ENCODE measurements around the gene OLFML2A.
"Not testable (repeated sequence)": the region's sequence is repeated elsewhere in the genome, so short reads cannot be mapped to it uniquely, and the experiment has no call there.

Gene OLFML2A

DNA sequence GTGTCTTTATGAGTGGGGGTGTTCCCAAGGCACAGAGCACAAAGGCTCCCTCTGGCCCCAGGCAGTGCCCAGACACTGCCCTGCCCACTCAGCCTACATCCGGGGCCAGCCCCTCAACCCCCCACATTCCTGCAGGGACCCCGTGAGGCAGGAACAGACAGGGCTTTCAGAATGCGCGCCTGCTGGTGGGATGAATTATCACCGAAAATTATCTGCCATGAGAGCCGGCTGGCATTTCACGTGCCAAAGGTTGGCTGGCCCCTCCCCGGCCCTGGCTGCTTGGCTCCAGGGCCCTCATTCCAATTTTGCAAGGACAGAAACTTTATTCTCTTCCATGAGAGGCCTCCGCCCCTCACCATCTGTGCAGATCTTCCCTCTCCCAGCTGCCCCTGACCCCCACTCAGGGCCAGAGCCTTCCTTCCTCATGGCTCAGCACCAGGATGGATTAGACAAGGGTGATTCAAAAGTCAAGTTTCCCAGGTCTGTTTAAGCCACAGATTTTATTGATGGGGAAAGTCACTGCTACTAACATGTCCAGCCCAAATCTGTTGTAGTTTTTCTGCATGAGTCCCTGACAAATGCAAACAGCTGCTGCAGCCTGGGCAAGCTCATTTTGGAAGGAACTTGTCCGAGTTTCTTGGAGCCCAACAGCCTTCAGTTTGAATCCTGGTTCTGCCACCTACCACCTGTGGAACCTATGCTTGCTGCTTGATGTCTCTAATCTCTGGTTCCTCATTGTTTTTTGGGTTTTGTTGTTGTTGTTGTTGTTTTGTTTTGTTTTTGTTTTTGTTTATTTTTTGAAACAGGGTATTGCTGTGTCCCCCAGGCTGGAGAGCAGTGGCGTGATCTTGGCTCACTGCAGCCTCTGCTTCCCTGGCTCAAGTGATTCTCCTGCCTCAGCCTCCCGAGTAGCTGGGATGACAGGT lies 44.0 kb downstream of the OLFML2A start:
- DNase-seq, result no peak

DNA sequence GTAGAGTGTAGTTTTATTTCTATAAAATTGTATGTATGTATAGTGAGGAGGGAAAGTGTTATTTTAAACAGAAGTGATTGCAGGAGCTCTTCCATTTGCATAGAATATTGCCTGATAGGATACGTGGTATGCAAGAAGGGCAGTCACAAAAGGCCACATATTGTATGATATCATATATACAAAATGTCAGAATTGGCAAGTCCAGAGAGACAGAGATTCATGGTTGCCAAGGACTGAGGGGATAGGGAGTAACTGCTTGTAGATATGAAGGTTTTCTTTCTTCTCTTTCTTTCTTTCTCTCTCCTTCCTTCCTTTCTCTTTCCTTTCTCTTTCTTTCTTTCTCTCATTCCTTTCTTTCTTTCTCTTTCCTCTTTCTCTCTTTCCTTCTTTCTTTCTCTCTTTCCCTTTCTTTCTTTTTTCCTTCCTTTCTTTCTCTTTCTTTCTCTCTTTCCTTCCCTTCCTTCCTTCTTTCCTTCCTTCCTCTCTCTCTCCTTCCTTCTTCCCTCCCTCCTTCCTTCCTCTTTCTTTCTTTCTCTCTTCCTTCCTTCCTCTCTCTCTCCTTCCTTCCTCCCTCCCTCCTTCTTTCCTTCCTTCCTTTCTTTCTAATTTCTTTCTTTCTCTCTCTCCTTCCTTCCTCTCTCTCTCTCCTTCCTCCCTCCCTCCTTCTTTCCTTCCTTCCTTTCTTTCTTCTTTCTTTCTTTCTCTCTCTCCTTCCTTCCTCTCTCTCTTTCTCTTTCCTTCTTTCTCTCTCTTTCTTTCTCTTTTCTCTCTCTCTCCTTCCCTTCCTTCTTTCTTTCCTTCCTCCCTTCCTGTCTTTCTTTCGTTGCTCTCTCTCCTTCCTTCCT lies 51.8 kb downstream of the OLFML2A start:
- DNase-seq, result no peak

DNA sequence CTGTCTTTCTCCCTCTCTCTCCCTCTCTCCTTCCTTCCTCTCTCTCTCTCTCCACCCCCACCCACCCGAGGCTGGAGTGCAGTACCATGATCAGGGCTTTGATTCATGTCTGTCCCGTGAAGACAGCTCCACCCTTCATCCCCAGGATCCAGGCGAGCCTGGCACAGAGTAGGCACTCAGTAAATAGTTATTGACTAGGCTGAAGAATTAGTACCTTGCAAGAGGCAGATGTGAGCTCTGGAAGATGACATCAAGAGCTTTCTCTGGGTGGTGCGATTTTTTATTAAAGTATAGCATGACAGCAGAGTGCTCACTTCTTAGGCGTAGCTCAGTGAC lies 52.4 kb downstream of the OLFML2A start:
- no peak for DNase-seq

DNA sequence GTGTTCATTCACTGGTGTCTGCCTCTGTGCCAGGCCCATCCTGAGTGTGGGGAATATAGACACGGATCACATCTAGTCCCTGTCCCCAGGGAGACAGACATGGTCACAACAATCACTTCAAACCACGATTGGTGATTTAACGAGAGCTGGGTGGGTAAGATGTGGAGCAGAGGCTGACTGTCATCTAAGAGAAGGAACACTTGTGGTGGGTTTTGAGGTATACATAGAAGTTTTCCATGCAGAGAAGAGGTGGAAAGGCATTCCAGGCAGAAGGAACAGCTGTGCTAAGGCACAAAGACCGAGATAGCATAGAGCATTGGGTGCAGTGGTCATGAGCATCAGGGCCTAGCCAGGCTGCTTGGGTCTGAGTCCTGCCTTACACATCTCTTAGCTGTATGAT lies 53.7 kb downstream of the OLFML2A start:
- no peak for DNase-seq

DNA sequence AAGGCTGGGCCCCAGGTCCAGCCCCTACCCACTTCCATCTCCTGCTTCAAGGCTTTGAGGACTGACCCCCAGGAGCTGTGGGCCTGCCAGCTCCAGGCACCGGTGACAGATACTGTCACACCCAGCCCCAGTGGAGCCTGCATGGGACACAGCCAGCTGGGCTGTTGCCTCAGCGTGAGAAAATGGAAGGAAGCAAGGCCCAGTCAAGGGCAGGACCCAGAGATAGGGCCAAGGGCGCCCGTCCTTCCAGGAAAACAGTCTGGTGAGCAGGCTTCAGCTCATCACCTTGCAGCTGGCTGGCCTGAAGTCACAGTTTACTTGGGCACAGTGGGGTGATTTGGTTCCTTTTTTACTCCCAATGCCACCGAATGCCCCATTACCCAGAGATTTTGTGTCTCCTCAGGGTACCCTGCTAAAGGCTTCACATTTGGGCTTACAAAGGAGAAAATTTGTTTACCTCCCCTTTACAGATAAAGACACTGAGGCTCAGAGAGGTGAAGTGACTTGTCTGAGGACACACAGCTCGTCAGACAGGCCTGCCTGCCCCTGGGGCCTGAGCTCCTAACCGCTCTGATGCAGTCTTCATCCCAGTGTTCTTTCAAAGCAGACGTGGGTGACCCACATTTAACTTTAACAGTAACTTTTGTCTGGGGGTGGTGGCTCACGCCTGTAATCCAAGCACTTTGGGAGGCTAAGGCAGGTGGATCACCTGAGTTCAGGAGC lies 54.9 kb downstream of the OLFML2A start:
- DNase-seq, result no peak

DNA sequence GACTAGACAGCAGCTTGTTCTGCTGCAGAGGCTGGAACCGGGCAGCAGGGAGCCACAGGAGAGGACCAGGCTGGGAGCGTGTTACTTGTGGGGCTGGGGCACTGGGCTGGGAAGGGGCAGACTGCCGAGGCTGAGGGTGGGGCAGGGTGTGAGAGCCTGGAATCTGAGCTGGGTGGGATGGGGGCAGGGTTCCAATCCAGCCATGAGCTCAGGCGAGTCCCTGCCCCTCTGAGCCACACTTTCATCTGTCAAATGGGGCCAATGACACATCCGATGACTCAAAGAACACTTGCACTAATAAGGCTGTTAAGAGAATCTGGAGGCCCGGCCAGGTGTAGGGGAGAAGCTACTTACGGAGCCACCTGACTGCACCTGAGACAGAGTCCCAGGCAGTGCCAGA lies 57.7 kb downstream of the OLFML2A start:
- DNase-seq, result no peak

DNA sequence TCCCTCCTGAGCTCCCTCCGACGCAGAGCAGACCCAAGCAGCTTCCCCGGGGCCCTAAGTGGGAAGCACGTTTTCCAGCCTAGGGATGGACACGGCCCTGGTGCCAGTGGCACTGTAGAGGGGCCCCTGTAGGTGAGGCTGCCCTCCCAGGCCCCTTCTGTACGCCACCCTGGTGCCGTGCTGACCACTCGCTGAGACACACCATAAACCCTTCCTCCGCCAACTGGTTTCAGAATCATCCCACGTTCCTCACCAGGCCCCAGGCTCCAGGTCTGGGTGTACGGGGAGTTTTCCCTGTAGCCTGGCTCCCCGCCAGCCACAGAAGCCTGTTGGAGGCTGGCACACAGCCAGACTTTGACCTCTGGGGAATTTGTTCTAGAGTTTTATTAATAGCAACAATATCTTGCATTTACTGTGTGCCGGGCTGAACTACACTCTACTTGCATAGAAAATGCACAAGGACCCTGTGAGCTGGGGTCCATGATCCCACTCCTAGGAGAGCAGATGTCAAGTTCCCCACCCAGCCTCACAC lies 58.2 kb downstream of the OLFML2A start:
- peak in 7 of 51 donors; percentile 9 to 32 (median 24) for DNase-seq

DNA sequence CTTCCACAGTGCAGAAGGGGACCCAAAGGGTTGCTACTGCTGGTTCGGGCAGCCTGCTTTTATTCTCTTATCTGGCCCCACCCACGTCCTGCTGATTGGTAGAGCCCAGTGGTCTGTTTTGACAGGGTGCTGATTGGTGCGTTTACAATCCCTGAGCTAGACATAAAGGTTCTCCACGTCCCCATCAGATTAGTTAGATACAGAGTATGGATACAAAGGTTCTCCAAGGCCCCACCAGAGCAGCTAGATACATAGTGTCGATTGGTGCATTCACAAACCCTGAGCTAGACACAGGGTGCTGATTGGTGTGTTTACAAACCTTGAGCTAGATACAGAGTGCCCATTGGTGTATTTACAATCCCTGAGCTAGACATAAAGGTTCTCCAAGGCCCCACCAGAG lies 61.2 kb downstream of the OLFML2A start:
- DNase-seq, result not testable (repeated sequence)

DNA sequence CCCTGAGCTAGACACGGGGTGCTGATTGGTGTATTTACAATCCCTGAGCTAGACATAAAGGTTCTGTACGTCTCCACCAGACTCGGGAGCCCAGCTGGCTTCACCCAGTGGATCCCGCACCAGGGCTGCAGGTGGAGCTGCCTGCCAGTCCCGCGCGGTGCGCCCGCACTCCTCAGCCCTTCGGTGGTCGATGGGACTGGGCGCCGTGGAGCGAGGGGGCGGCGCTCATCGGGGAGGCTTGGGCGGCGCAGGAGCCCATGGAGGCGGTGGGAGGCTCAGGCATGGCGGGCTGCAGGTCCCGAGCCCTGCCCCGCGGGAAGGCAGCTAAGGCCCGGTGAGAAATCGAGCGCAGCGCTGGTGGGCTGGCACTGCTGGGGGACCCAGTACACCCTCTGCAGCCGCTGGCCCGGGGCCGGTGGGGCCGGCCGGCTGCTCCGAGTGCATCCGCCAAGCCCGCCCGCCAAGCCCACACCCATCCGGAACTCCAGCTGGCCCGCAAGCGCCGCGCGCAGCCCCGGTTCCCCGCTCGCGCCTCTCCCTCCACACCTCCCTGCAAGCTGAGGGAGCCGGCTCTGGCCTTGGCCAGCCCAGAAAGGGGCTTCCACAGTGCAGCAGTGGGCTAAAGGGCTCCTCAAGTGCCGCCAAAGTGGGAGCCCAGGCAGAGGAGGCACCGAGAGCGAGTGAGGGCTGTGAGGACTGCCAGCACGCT lies 61.8 kb downstream of the OLFML2A start:
- not testable (repeated sequence) for DNase-seq

DNA sequence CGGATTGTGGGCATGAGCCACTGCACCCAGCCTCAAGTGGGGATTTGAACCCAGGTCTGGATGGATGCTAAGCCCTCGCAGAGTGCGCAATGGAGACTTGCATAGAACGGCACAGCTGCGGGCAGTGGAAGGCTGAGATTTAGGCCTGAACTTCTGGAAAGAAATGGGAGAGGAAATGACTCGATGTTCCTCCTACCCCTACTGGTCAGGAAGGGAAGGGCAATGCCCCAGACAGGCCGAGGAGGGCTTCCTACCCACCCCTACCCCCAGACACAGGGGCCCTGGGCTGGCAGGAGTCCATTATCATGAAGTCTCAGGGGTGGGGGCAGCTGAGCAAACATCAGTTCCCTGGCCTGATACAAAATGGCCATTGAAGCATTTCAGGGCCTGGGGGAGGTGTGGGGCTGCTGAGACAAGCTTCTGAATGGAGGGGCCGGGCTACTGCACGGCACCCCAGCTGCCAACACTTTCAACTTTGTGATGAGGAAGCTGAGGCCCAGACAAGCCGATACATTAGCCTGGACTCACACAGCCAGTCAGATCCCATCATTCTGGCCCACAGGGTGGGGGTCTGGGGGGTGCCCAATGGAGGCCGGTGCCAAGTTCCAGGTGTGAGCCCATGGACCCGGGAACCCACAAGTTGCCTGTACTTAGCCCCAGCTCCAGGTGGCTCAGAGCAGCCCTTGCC lies 62.8 kb downstream of the OLFML2A start:
- DNase-seq, result no peak

DNA sequence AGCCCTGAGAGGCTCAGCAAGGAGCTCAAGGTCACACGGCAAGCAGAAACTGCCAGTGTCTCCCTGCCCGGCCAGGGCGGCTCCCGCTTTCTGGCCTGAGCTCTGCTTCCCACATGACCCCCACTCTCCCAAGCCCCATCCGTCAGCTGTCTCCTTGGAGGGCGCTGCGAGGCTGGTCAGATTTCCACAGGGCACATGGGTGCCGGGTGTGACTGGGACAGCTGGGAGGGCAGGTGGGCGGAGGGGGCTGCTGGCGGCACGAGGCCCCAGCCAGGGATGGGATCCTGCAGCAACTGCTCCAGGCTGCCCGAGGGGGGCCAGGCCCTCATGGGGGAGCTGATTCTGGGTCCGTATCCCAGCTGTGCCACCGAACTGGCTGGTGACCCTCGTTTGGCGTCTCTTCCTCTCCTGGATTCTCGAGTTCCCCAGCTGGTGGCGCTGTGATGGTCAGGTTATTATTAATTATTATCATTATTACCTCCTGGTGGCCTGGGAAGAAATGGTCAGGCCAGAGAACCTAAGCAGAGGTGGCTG lies 63.4 kb downstream of the OLFML2A start:
- no peak for DNase-seq

DNA sequence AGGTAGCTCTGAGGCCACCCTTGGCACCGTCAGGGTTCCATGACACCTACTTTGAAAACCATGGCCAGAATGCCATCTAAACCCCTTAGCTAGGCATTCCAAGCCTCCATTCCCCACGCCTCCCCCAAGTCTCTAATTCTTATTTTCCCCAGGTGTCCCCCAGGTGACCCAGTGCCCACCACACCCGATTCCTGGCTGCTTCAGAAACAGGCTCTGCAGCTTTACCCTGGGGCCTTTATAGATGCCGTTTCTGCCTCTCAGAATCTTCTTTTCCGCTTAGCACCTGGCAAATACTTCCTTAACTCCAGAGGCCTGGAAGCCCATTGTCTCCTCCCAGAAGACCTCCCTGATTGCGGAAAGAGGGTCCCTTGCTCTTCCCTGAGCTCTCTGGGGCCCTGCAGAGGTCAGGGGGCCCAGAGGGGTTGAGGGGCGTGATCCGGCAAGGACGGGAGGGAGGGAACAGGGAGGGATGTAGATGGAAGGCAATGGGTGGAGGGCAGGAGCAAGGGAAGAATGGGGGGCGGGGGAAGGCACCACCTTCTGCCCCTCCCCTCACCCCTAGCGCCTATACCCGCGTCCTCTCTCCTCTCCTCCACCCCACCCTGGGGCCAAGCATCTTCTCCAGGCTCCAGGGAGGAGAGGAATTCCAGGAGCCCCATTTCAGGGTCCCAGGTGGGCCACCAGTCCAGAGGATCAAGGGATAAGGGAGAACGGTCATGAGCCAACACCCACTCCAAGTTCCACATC lies 64.3 kb downstream of the OLFML2A start:
- no peak for DNase-seq

DNA sequence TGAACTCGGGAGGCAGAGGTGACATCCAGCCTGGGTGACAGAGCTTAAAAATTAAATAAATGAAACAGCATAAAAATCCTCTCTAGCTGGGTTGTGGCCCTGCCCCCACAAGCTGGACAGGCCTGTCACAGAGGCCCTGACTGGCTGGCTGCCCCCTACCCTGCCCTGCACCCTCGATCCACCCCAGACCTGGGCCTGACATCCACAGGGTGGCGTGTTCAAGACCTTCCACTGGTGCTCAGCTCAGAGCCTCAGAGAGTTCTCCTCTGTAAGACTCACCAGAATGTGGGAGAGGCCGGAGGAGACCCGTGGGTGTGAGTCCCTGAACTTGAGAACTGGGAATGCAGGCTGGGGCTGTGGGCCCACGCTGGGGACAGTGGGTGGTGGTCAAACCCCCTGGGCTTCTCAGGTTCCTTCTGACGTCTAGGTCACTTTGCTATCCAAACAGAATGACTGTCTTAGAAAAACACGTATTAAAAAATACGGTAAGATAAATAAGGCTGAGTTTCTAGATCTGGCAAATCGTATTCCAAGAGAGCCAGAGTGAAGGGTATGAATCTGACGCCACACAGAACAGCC lies 66.6 kb downstream of the OLFML2A start:
- no peak for DNase-seq

DNA sequence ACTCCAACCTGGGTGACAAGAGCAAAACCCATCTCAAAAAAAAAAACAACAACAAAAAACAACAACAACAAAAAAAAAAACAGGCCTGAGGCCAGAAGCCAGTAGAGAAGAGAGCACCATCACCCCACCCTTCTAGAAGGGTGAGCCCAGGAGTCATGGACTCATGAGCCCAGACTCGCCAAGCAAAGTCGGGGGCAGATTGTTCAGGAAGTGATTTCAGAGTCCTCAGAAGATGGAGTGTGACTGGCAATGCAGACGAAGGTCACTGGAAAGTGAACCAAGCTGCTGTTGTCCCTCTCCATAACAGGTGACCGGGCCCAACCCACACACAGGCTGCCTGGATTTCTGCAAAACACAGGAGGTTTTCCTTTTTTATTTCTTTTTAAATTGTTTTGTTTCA lies 67.4 kb downstream of the OLFML2A start:
- DNase-seq, result no peak

DNA sequence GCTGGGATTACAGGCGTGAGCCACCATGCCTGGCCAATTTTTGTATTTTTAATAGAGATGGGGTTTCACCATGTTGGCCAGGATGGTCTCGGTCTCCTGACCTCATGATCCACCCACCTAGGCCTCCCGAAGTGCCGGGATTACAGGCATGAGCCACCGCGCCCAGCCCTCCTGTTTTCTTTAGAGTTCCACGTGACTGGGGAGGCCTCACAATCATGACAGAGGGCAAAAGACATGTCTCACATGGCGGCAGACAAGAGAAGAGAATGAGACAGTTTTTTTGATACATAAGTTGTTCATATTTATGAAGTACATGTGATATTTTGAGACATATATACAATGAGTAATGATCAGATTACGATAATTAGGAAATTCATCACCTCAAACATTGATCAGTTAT lies 69.5 kb downstream of the OLFML2A start:
- not testable (repeated sequence) for DNase-seq

DNA sequence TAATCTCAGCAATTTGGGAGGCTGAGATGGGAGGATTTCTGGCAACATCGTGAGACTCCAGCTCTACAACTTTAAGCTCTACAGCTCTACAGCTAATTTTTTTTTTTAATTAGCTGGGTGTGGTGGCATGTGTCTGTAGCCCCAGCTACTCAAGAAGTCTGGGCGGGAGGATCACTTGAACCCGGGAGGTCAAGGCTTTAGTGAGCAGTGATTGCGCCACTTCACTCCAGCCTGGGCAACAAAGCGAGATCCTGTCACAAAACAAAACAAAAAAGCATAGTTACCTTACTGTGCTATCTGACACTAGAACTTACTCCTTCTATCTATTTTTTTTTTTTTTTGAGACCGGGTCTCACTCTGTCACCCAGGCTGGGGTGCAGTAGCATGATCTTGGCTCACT lies 70.0 kb downstream of the OLFML2A start:
- DNase-seq, result no peak

DNA sequence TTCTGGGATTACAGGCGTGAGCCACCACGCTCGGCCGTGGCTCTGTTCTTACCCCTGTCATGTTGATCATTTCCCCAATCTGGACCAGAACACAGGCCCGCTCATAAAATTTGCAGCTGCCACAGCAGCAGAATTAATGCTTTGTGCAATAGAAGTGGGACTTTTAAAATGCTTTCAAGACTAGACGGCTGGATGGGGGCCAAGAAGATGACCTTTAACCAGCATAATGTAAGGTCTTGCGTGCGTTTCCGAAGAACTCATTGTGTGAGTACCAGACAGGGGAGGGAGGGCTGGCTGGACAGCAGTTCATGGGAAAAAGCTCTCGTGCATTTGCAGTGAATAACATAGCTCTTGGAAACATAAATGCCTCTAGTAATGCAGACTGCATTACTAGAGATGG lies 72.9 kb downstream of the OLFML2A start:
- no peak for DNase-seq

DNA sequence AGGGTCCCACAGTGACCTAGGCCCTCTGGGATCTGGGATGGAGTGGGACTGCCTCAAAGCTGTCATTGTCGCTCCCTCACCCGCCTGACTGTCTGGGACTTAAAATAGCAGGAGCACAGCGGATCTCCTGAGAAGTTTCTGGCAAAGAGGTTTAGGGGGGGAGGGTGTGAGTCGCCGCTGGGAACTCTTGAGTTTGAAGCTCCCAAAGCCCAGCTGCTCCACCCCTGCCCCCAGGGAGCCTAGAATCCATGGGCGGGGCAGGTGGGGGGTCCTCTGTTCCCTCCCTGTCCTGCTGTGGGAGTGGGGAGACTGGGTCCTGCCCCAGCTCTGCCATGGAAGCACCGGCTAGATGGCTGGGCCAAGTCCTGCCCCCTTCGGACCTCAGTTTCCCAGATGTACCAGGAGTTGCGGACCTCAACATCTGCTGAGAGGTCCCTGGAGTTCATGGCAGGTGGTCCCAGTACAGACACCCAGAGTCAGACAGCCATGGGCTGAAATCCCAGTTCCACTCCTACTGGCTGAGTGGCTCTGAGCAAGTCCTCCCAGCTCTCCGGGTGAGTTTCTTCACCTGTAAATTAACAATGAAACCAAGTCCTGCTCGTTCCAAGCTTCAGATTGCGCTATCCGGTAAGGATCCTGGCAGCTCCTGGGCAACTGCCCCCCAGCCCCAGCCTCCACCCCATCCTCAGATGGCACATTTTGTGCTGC lies 75.3 kb downstream of the OLFML2A start:
- DNase-seq, result no peak
